ENCODE data around the gene NFE2L2.

Gene NFE2L2

GRCh38 chr2:177239053-177239452 lies 25.5 kb downstream of the NFE2L2 start:
- Histone ChIP-seq H2AFZ (ENCODE audit: low read depth, low read length) (no peak overlapping the region), H3K9ac (ENCODE audit: low read length) (no peak overlapping the region), H3K27ac (ENCODE audit: low read length) (no peak overlapping the region), H4K20me1 (ENCODE audit: insufficient read depth, low read length) (peaks cover 51% of the 10 kb centered on the region), H3K36me3 (replicated peaks; ENCODE audit: low read depth, low read length) (peaks cover 5% of the 10 kb centered on the region), H3K4me1 (ENCODE audit: low read length) (peaks cover 20% of the 10 kb centered on the region), H3K79me2 (ENCODE audit: low read length) (peaks cover 84% of the 10 kb centered on the region), H3K4me3 (ENCODE audit: low read length) (no peak overlapping the region), H3K9me3 (ENCODE audit: insufficient read depth, low read length) (no peaks in the 10 kb centered on the region), H3K27me3 (ENCODE audit: low read depth, low read length) (no peaks in the 10 kb centered on the region), H3K4me2 (ENCODE audit: low read length) (no peak overlapping the region)
- TF ChIP-seq EZH2phosphoT487 (IDR thresholded peaks at IDR 0.05; ENCODE audit: low read depth) (no peak), CTCF (IDR thresholded peaks at IDR 0.05; ENCODE audit: low read depth, low read length) (no peak)

- Histone ChIP-seq H3K4me2 (ENCODE audit: low read length) (no peak overlapping the region), H3K27me3 (ENCODE audit: low read depth, low read length) (no peaks in the 10 kb centered on the region), H3K79me2 (ENCODE audit: low read length) (peaks cover 75% of the 10 kb centered on the region), H3K9me3 (ENCODE audit: insufficient read depth, low read length) (no peaks in the 10 kb centered on the region), H3K36me3 (replicated peaks; ENCODE audit: low read depth, low read length) (peaks cover 13% of the 10 kb centered on the region), H3K4me3 (ENCODE audit: low read length) (no peak overlapping the region), H3K4me1 (ENCODE audit: low read length) (peaks cover 20% of the 10 kb centered on the region), H4K20me1 (ENCODE audit: insufficient read depth, low read length) (peaks cover 48% of the 10 kb centered on the region), H2AFZ (ENCODE audit: low read depth, low read length) (no peak overlapping the region), H3K27ac (ENCODE audit: low read length) (no peak overlapping the region), H3K9ac (ENCODE audit: low read length) (no peak overlapping the region)
- no peak for TF ChIP-seq EZH2phosphoT487 (IDR thresholded peaks at IDR 0.05; ENCODE audit: low read depth)
- no peak for TF ChIP-seq CTCF (IDR thresholded peaks at IDR 0.05; ENCODE audit: low read depth, low read length)
Measured at GRCh38 chr2:177237932-177238331, 26.6 kb downstream of the NFE2L2 start.

GRCh38 chr2:177235855-177236437 lies 28.6 kb downstream of the NFE2L2 start:
- Histone ChIP-seq H3K4me3 (ENCODE audit: low read length) (no peak overlapping the region), H3K27me3 (ENCODE audit: low read depth, low read length) (no peaks in the 10 kb centered on the region), H2AFZ (ENCODE audit: low read depth, low read length) (no peak overlapping the region), H3K36me3 (replicated peaks; ENCODE audit: low read depth, low read length) (peaks cover 30% of the 10 kb centered on the region), H3K4me2 (ENCODE audit: low read length) (no peak overlapping the region), H3K9ac (ENCODE audit: low read length) (no peak overlapping the region), H3K9me3 (ENCODE audit: insufficient read depth, low read length) (no peaks in the 10 kb centered on the region), H3K4me1 (ENCODE audit: low read length) (peaks cover 16% of the 10 kb centered on the region), H4K20me1 (ENCODE audit: insufficient read depth, low read length) (peaks cover 40% of the 10 kb centered on the region), H3K27ac (ENCODE audit: low read length) (no peak overlapping the region), H3K79me2 (ENCODE audit: low read length) (peaks cover 55% of the 10 kb centered on the region)
- TF ChIP-seq EZH2phosphoT487 (IDR thresholded peaks at IDR 0.05; ENCODE audit: low read depth) (no peak), CTCF (IDR thresholded peaks at IDR 0.05; ENCODE audit: low read depth, low read length) (no peak)

- Histone ChIP-seq H2AFZ (ENCODE audit: low read depth, low read length) (no peak overlapping the region), H3K79me2 (ENCODE audit: low read length) (peaks cover 39% of the 10 kb centered on the region), H3K4me3 (ENCODE audit: low read length) (no peak overlapping the region), H3K9ac (ENCODE audit: low read length) (no peak overlapping the region), H3K4me2 (ENCODE audit: low read length) (no peak overlapping the region), H4K20me1 (ENCODE audit: insufficient read depth, low read length) (peaks cover 29% of the 10 kb centered on the region), H3K27me3 (ENCODE audit: low read depth, low read length) (no peaks in the 10 kb centered on the region), H3K9me3 (ENCODE audit: insufficient read depth, low read length) (no peaks in the 10 kb centered on the region), H3K4me1 (ENCODE audit: low read length) (no peaks in the 10 kb centered on the region; the same call in 1 of the 2 replicates), H3K27ac (ENCODE audit: low read length) (no peak overlapping the region), H3K36me3 (replicated peaks; ENCODE audit: low read depth, low read length) (peaks cover 36% of the 10 kb centered on the region)
- TF ChIP-seq EZH2phosphoT487 (IDR thresholded peaks at IDR 0.05; ENCODE audit: low read depth) (no peak), CTCF (IDR thresholded peaks at IDR 0.05; ENCODE audit: low read depth, low read length) (no peak)
Measured at GRCh38 chr2:177234267-177234666, 30.3 kb downstream of the NFE2L2 start.
